Parietal lobe (tissue), 1 donor: ENCODE data around the gene ZBTB8B. TPM values are rescaled to one million over a fixed set of nuclear protein-coding genes. Genes with fewer than 3 reads are reported as not detected.

Source experiments
- total RNA-seq: library from RNA; depleted of rRNA; stranded (reverse); fragments of >200 nt; gene quantifications from one replicate; pipeline ENCODE4 v1.2.3, GENCODE V29; 2014

Gene ZBTB8B
- total RNA-seq = 20.7 TPM

GRCh38 chr1:32464716-32465577 lies at the start of gene ZBTB8B:
Gene ZBTB8B (plus strand): TSS chr1:32465072. CDS start chr1:32470625, 5,553 bp downstream.

Other genes starting within 250 kb of the ZBTB8B start
- gene TMEM234, start 242.7 kb upstream of the ZBTB8B start, total RNA-seq = 29.4 TPM
- gene EIF3I, start 242.7 kb upstream of the ZBTB8B start, total RNA-seq = 75.7 TPM
- not detected for gene FAM167B, start 217.8 kb upstream of the ZBTB8B start, total RNA-seq
- gene LCK, start 213.8 kb upstream of the ZBTB8B start, total RNA-seq = not detected
- 41.6 TPM for gene HDAC1, start 173.0 kb upstream of the ZBTB8B start, total RNA-seq
- 332 TPM for gene MARCKSL1, start 128.8 kb upstream of the ZBTB8B start, total RNA-seq
- 5.0 TPM for gene FAM229A, start 102.6 kb upstream of the ZBTB8B start, total RNA-seq
- not detected for gene TSSK3, start 102.5 kb upstream of the ZBTB8B start, total RNA-seq
- 94.8 TPM for gene BSDC1, start 70.6 kb upstream of the ZBTB8B start, total RNA-seq
- gene ZBTB8A, start 74.4 kb downstream of the ZBTB8B start, total RNA-seq = 28.8 TPM
- gene ZBTB8OS, start 185.5 kb downstream of the ZBTB8B start, total RNA-seq = 34.7 TPM
- 234 TPM for gene RBBP4, start 186.1 kb downstream of the ZBTB8B start, total RNA-seq
- gene SYNC, start 237.7 kb downstream of the ZBTB8B start, total RNA-seq = 3.8 TPM